ENCODE results near the gene SZRD1.

DNA sequence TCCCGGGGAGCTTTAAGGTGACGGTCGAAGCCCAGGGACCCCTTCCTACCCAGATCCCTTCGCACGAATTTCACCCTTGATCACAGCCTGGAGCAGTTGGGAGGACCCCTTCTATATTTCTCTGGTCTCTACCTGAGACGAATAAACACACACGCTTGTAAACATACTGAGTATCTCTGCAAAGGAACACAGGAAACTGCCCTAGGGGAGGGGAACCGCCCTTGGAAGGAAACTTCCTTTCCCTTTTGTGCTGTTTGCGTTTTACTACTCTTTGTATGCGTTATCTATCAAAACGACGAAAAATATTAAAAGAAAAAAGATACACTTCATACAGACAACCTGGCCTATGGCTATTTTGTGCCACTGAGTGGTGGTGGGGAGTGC, 74.2 kb downstream of the SZRD1 start:
- TF ChIP-seq ZNF274 (IDR thresholded peaks at IDR 0.05; ENCODE audit: low read depth, low read length) (no peak), SUZ12 (IDR thresholded peaks at IDR 0.05; ENCODE audit: extremely low read depth, insufficient read depth, insufficient read length) (no peak)

Measured in NT2/D1 (cell line).